ENCODE data around the gene SNX25. TPM values are rescaled to one million over a fixed set of nuclear protein-coding genes. Genes with fewer than 3 reads are reported as not detected.

Gene SNX25
- total RNA-seq, 4 donors from 2014 or later = 5.5 to 18.9 (median 7.5) TPM

GRCh38 chr4:185381288-185382196, 172.1 kb downstream of the SNX25 start:
- H3K4me3 ChIP-seq = no peak overlapping the region
- no peaks in the 10 kb centered on the region for H3K36me3 ChIP-seq
- H3K27me3 ChIP-seq = no peaks in the 10 kb centered on the region
- intact Hi-C loops (cut with DNase I) = no loop called here
- no peaks in the 10 kb centered on the region for H3K9me3 ChIP-seq
- no peak overlapping the region for H3K27ac ChIP-seq
- H3K4me1 ChIP-seq = peaks cover 3 to 32% (median 3%) of the 10 kb centered on the region in 3 donors
- 17 to 37% methylated on average over 4 of the region's 4 CpGs for WGBS, 2 donors
- TF ChIP-seq POLR2A (IDR thresholded peaks at IDR 0.05) = no peak
- TF ChIP-seq, protein P1, sequence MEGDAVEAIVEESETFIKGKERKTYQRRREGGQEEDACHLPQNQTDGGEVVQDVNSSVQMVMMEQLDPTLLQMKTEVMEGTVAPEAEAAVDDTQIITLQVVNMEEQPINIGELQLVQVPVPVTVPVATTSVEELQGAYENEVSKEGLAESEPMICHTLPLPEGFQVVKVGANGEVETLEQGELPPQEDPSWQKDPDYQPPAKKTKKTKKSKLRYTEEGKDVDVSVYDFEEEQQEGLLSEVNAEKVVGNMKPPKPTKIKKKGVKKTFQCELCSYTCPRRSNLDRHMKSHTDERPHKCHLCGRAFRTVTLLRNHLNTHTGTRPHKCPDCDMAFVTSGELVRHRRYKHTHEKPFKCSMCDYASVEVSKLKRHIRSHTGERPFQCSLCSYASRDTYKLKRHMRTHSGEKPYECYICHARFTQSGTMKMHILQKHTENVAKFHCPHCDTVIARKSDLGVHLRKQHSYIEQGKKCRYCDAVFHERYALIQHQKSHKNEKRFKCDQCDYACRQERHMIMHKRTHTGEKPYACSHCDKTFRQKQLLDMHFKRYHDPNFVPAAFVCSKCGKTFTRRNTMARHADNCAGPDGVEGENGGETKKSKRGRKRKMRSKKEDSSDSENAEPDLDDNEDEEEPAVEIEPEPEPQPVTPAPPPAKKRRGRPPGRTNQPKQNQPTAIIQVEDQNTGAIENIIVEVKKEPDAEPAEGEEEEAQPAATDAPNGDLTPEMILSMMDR (IDR thresholded peaks at IDR 0.05) = no peak
- DNase-seq = no peak

- H3K4me3 ChIP-seq = no peak overlapping the region
- TF ChIP-seq, protein P1 (IDR thresholded peaks at IDR 0.05) = no peak
- intact Hi-C loops (cut with DNase I) = no loop called here
Measured at GRCh38 chr4:185382754-185383153, 173.4 kb downstream of the SNX25 start.

DNA sequence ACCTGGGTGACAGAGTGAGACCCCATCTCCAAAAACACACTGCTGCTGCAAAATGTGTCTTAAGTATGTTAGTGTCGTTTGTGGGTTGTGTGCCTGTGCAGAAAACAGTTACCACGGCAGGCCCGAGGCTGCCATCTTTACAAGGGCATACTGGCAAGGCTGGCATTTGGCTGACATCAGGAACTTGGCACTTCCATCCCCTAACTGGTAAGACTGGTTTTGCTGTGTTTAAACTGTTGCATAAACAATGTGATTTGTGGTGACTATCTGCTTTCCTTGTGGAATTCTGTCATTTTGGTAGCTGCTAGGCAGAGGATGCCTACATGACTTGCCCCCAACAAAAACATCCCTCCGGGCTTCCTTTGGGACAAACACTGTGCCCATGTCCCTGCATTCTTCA, 174.1 kb downstream of the SNX25 start:
- peaks cover 3 to 32% (median 3%) of the 10 kb centered on the region in 3 donors for H3K4me1 ChIP-seq
- WGBS, 2 donors = 22 to 68% methylated on average over 4 of the region's 4 CpGs
- intact Hi-C loops (cut with DNase I) = no loop called here
- no peak for DNase-seq
- TF ChIP-seq, protein P1 (IDR thresholded peaks at IDR 0.05) = no peak
- no peak for TF ChIP-seq POLR2A (IDR thresholded peaks at IDR 0.05)
- peak overlapping the region in 3 of 4 donors; percentile 4 to 74 (median 68) for H3K27ac ChIP-seq
- no peaks in the 10 kb centered on the region for H3K9me3 ChIP-seq
- no peaks in the 10 kb centered on the region for H3K27me3 ChIP-seq
- no peak overlapping the region for H3K4me3 ChIP-seq
- H3K36me3 ChIP-seq = no peaks in the 10 kb centered on the region

More at GRCh38 chr4:185382754-185383153, 173.4 kb downstream of the SNX25 start:
- peaks cover 3 to 32% (median 3%) of the 10 kb centered on the region in 3 donors for H3K4me1 ChIP-seq
- no peak overlapping the region for H3K27ac ChIP-seq
- H3K36me3 ChIP-seq = no peaks in the 10 kb centered on the region
- no peak for DNase-seq
- H3K27me3 ChIP-seq = no peaks in the 10 kb centered on the region
- no peaks in the 10 kb centered on the region for H3K9me3 ChIP-seq

DNA sequence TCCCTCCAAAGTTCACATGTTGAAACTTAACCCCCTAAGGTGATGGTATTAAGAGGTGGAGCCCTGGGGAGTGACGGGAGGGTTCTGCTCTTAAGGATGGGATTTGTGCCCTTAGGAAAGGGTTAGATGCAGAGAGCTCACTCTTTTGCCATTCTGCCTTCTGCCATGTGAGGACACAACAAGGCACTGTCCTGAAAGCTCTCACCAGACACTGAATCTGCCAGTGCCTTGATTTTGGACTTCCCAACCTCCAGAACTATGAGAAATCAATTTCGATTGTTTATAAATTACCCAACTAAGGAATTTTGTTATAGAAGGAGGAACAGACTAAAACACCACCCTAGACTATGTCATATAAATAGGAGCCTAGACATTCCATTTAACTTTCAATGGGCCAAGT, 174.7 kb downstream of the SNX25 start:
- H3K4me1 ChIP-seq = peaks cover 3 to 32% (median 3%) of the 10 kb centered on the region in 3 donors
- no peak for TF ChIP-seq POLR2A (IDR thresholded peaks at IDR 0.05)
- TF ChIP-seq, protein P1 (IDR thresholded peaks at IDR 0.05) = no peak
- no peaks in the 10 kb centered on the region for H3K36me3 ChIP-seq
- H3K27me3 ChIP-seq = no peaks in the 10 kb centered on the region
- peak overlapping the region in 3 of 4 donors; percentile 4 to 74 (median 68) for H3K27ac ChIP-seq
- no peak for DNase-seq
- no peaks in the 10 kb centered on the region for H3K9me3 ChIP-seq
- H3K4me3 ChIP-seq = no peak overlapping the region
- 75 to 100% methylated on average over 1 to 2 of the region's 2 CpGs for WGBS, 2 donors
- intact Hi-C loops (cut with DNase I) = no loop called here

GRCh38 chr4:185384930-185385331, 175.5 kb downstream of the SNX25 start:
- Histone ChIP-seq H3K9me3 (no peaks in the 10 kb centered on the region), H3K27me3 (no peaks in the 10 kb centered on the region), H3K4me3 (no peak overlapping the region), H3K36me3 (no peaks in the 10 kb centered on the region), H3K27ac (peak overlapping the region in 3 of 4 donors; percentile 12 to 68 (median 23)), H3K4me1 (peaks cover 3 to 32% (median 3%) of the 10 kb centered on the region in 3 donors)
- 34 to 38% methylated on average over 10 of the region's 10 CpGs for WGBS, 2 donors
- DNase-seq = no peak
- no peak for TF ChIP-seq POLR2A (IDR thresholded peaks at IDR 0.05)
- TF ChIP-seq, protein P1 (IDR thresholded peaks at IDR 0.05) = no peak
- intact Hi-C loops (cut with DNase I) = no loop called here

All from esophagus squamous epithelium (tissue), 5 donors.